Smooth muscle cell (in vitro differentiated cells): ENCODE data around the gene MYD88. TPM values are rescaled to one million over a fixed set of nuclear protein-coding genes. Genes with fewer than 3 reads are reported as not detected.

Experiments
- DNase-seq: peaks from one replicate; lab custom pipeline; 2025; ENCODE audit not compliant: unreplicated experiment; lab: John Stamatoyannopoulos, UW
- H2AFZ ChIP-seq: fragments of 200-600 bp; sonication (generic); 2 replicates; pipeline ENCODE4 v1.6.0; 2016; ENCODE audit warnings: antibody characterized with exemption, low read depth, mild to moderate bottlenecking
- H3F3A ChIP-seq: fragments of 200-600 bp; sonication (generic); 2 replicates; pipeline ENCODE4 v1.6.0; 2017; ENCODE audit warnings: antibody characterized with exemption, low read depth
- H3K27ac ChIP-seq: fragments of 200-600 bp; sonication (generic); 2 replicates; pipeline ENCODE4 v1.5.1; 2016; ENCODE audit warnings: low read depth, mild to moderate bottlenecking
- H3K27me3 ChIP-seq: fragments of 200-600 bp; sonication (generic); 2 replicates; pipeline ENCODE4 v1.6.1; 2016; ENCODE audit warnings: low read depth, mild to moderate bottlenecking
- H3K36me3 ChIP-seq: fragments of 200-600 bp; sonication (generic); 2 replicates; pipeline ENCODE4 v1.5.1; 2016; ENCODE audit warnings: low read depth
- H3K4me1 ChIP-seq: fragments of 200-600 bp; sonication (generic); 2 replicates; pipeline ENCODE4 v1.5.1; 2016; ENCODE audit warnings: low read depth
- H3K4me2 ChIP-seq: fragments of 200-600 bp; sonication (generic); 2 replicates; pipeline ENCODE4 v1.6.0; 2016; ENCODE audit warnings: mild to moderate bottlenecking
- H3K4me3 ChIP-seq: fragments of 200-600 bp; sonication (generic); 2 replicates; pipeline ENCODE4 v1.5.1; 2016; ENCODE audit warnings: mild to moderate bottlenecking
- H3K79me2 ChIP-seq: fragments of 200-600 bp; sonication (generic); 2 replicates; pipeline ENCODE4 v1.6.0; 2016; ENCODE audit warnings: low read depth, mild to moderate bottlenecking
- H3K9ac ChIP-seq: fragments of 200-600 bp; sonication (generic); 2 replicates; pipeline ENCODE4 v1.6.0; 2016; ENCODE audit warnings: low read depth
- H3K9me3 ChIP-seq: fragments of 200-600 bp; sonication (generic); replicated peaks from 2 replicates; pipeline ENCODE4 v1.5.1; 2016; ENCODE audit warnings: low read depth
- H4K20me1 ChIP-seq: fragments of 200-600 bp; sonication (generic); 2 replicates; pipeline ENCODE4 v1.6.0; 2016; ENCODE audit warnings: low read depth
- CTCF ChIP-seq: fragments of 200-600 bp; sonication (generic); IDR thresholded peaks from 2 replicates; pipeline ENCODE4 v1.5.1; 2017; ENCODE audit warnings: borderline replicate concordance, mild to moderate bottlenecking, antibody characterized with exemption; ENCODE audit not compliant: insufficient read depth, poor library complexity, severe bottlenecking
- WGBS: methylation state at CpG from one replicate; pipeline ENCODE4 v1.1.7; 2016; ENCODE audit warnings: low lambda C conversion rate; 5-methylcytosine and 5-hydroxymethylcytosine counted together
- polyA plus RNA-seq: library from polyadenylated mRNA; unstranded; fragments of >200 nt; fragmentation: Nextera tagmentation; extraction: Ambion mirVana; gene quantifications from 2 replicates; pipeline ENCODE4 v1.2.1, GENCODE V29; 2016
- total RNA-seq: library from RNA; depleted of rRNA; stranded (reverse); fragments of >200 nt; gene quantifications from 2 replicates; pipeline ENCODE4 v1.2.3, GENCODE V29; 2014

The MYD88 gene
- total and polyA plus RNA-seq, 2 experiments from 2014 or later = 14.1 to 37.5 TPM

DNA sequence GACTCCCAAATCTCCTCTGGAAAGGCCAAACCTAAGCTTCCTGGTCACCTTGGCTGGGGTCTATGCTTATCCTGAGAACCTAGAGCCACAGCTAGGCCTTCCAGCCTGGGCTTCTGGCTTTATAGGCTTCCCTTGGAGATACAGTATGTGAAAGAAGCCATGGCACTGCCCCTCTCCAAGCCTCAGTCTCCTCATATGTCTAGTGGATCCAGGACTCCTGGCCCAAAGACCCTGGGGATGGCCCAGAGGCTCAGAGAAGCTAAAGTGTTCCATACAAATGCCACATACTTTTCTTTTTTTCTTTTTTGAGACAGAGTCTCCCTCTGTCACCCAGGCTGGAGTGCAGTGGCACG is 10.2 kb upstream of the MYD88 start:
- no peak overlapping the region for H3K27ac ChIP-seq
- H3K36me3 ChIP-seq = peaks cover 4% of the 10 kb centered on the region
- no peak overlapping the region for H3K4me3 ChIP-seq
- H3K4me1 ChIP-seq = no peaks in the 10 kb centered on the region
- no peaks in the 10 kb centered on the region for H3F3A ChIP-seq
- H3K9me3 ChIP-seq = no peaks in the 10 kb centered on the region
- H3K9ac ChIP-seq = no peak overlapping the region
- no peak for DNase-seq
- H4K20me1 ChIP-seq = peaks cover 56% of the 10 kb centered on the region
- no peak overlapping the region for H2AFZ ChIP-seq
- H3K4me2 ChIP-seq = no peak overlapping the region
- no peaks in the 10 kb centered on the region for H3K79me2 ChIP-seq
- H3K27me3 ChIP-seq = no peaks in the 10 kb centered on the region
- TF ChIP-seq CTCF = no peak
- 100% methylated on average over 1 of the region's 1 CpG for WGBS

DNA sequence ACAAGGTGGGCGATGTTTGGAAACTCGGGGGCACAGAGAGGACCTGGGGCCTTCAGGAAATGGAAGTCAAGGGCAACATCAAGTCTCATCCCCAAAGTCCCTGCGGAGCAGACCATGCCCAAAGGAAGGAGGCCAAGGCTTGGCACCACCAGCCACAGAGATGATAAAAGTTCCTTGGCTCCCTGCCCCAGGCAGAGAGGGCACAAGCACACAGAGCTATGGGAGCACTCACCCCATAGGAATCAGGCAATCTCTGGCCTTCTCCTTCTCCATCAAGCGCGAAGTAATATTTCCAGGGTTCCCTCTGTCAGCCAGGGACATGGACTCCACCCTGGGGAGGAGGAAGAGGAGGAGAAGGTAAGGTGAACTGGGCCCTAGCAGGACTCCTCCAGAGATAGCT is 9.4 kb upstream of the MYD88 start:
- Histone ChIP-seq H2AFZ (no peak overlapping the region), H3K4me2 (no peak overlapping the region), H3K9ac (no peak overlapping the region), H3K27ac (no peak overlapping the region), H3K9me3 (no peaks in the 10 kb centered on the region), H3F3A (no peaks in the 10 kb centered on the region), H3K4me1 (no peaks in the 10 kb centered on the region), H3K79me2 (no peaks in the 10 kb centered on the region), H3K4me3 (no peak overlapping the region), H4K20me1 (peaks cover 59% of the 10 kb centered on the region), H3K27me3 (no peaks in the 10 kb centered on the region), H3K36me3 (peaks cover 4% of the 10 kb centered on the region)
- WGBS = 100% methylated on average over 5 of the region's 5 CpGs
- TF ChIP-seq CTCF = no peak
- no peak for DNase-seq

DNA sequence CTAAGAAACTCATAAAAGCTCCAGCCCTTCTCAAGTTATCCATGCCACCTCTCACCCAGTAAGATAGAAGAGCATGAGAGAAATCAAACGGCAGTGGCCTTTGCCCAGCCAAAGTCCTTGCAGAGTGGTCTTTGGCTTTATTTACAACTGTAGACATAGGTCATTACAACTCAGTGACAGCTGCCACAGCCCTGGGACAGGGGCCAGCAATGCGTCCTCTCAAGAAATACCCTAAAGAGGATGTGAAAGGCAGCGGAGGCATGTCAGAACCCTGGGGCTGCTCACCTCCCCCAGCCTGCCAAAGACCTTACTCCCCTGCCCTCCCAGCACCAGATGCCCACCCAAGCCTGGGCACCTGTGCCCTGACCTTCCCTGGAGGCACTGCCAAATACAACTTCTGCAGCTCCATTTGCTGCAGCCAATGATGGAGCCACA is 7.8 kb upstream of the MYD88 start:
- Histone ChIP-seq H4K20me1 (peaks cover 65% of the 10 kb centered on the region), H3F3A (no peaks in the 10 kb centered on the region), H3K4me2 (no peak overlapping the region), H3K9me3 (no peaks in the 10 kb centered on the region), H2AFZ (no peak overlapping the region), H3K9ac (no peak overlapping the region), H3K27me3 (no peaks in the 10 kb centered on the region), H3K79me2 (peaks cover 13% of the 10 kb centered on the region), H3K4me1 (peaks cover 5% of the 10 kb centered on the region), H3K36me3 (no peaks in the 10 kb centered on the region), H3K27ac (no peak overlapping the region), H3K4me3 (no peak overlapping the region)
- WGBS = 97% methylated on average over 3 of the region's 3 CpGs
- no peak for DNase-seq
- TF ChIP-seq CTCF = no peak

- H3K79me2 ChIP-seq = peaks cover 25% of the 10 kb centered on the region
- H3K4me1 ChIP-seq = peaks cover 10% of the 10 kb centered on the region
- no peak overlapping the region for H3K4me2 ChIP-seq
- no peaks in the 10 kb centered on the region for H3K36me3 ChIP-seq
- no peak overlapping the region for H3K9ac ChIP-seq
- peaks cover 65% of the 10 kb centered on the region for H4K20me1 ChIP-seq
- no peaks in the 10 kb centered on the region for H3F3A ChIP-seq
- DNase-seq = no peak
- no peaks in the 10 kb centered on the region for H3K27me3 ChIP-seq
- H2AFZ ChIP-seq = no peak overlapping the region
- no peak overlapping the region for H3K4me3 ChIP-seq
- no peak overlapping the region for H3K27ac ChIP-seq
- WGBS = 56% methylated on average over 6 of the region's 6 CpGs
- TF ChIP-seq CTCF = peak; percentile 28
- no peaks in the 10 kb centered on the region for H3K9me3 ChIP-seq
Measured at GRCh38 chr3:38131621-38132369, 6.7 kb upstream of the MYD88 start.
